Sigmoid colon (tissue), 4 donors: ENCODE measurements around the gene GFM2.

Source experiments
- POLR2A ChIP-seq, 2 donors: fragments of 450-650 bp; IDR thresholded peaks; one replicate each; pipeline ENCODE4 v1.6.1; 2016; ENCODE audit warnings: antibody characterized with exemption in 2 of 2, mild to moderate bottlenecking in 2 of 2, moderate library complexity in 2 of 2
- POLR2AphosphoS5 ChIP-seq, 4 donors: sonication (generic); formaldehyde crosslinking; IDR thresholded peaks; one replicate each; pipeline ENCODE4 v1.6.1; 2017; ENCODE audit warnings: antibody characterized with exemption in 4 of 4
- TF ChIP-seq, protein P1 (sequence below), 4 experiments: fragments of 450-650 bp in 3 of 4; fragments of 200-600 bp in 1 of 4; IDR thresholded peaks; one replicate each; pipeline ENCODE4 v1.5.1; 2016 to 2019; ENCODE audit warnings: antibody characterized with exemption in 4 of 4, mild to moderate bottlenecking in 3 of 4, moderate library complexity in 2 of 4

DNA sequence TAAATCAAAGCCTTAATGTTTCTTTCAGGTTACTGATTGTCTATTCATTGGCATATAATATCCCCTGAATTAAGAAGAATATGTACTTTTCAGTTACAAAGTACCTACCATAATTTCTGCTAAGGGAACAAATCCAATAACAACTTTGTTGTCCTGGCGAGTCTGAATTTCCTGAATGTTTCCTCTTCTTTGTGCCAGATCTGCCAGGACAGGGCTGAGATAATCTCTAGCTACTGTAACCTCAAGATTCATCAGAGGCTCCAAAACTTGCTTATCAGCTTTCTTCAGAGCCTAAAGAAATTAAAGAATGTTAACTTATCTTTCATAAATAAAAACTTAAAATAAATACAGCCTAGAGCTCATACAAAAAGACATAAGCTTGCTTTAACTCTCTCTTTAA is 44.6 kb downstream of the GFM2 start:
- TF ChIP-seq, protein P1, sequence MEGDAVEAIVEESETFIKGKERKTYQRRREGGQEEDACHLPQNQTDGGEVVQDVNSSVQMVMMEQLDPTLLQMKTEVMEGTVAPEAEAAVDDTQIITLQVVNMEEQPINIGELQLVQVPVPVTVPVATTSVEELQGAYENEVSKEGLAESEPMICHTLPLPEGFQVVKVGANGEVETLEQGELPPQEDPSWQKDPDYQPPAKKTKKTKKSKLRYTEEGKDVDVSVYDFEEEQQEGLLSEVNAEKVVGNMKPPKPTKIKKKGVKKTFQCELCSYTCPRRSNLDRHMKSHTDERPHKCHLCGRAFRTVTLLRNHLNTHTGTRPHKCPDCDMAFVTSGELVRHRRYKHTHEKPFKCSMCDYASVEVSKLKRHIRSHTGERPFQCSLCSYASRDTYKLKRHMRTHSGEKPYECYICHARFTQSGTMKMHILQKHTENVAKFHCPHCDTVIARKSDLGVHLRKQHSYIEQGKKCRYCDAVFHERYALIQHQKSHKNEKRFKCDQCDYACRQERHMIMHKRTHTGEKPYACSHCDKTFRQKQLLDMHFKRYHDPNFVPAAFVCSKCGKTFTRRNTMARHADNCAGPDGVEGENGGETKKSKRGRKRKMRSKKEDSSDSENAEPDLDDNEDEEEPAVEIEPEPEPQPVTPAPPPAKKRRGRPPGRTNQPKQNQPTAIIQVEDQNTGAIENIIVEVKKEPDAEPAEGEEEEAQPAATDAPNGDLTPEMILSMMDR (IDR thresholded peaks at IDR 0.05) = no peak
- TF ChIP-seq POLR2A (IDR thresholded peaks at IDR 0.05) (no peak), POLR2AphosphoS5 (IDR thresholded peaks at IDR 0.05) (no peak)
